Measurements from ENCODE around the gene ZNF296. TPM values are rescaled to one million over a fixed set of nuclear protein-coding genes. Genes with fewer than 3 reads are reported as not detected.
"Not testable (repeated sequence)": the region's sequence is repeated elsewhere in the genome, so short reads cannot be mapped to it uniquely, and the experiment has no call there.

ZNF296 gene
- total and polyA plus RNA-seq, 2 donors (not counting 3 experiments of a cell fraction or from before 2014, with no cell fraction given), result 0.35 to 1.8 TPM

GRCh38 chr19:45119582-45119981, 43.3 kb upstream of the ZNF296 start:
- no TSS peak for BruUV-seq (replicated peaks)
- Histone ChIP-seq H3K36me3 (ENCODE audit: control insufficient read depth in 2 of 2, extremely low read depth in 1 of 2, insufficient read depth in 2 of 2, low read length in 2 of 2) (no peaks in the 10 kb centered on the region), H3K4me2 (ENCODE audit: insufficient read depth, low read length) (no peak overlapping the region), H3K4me3 (replicated peaks in 1 of 3; ENCODE audit: insufficient read depth in 1 of 3, low read depth in 1 of 3, low read length in 3 of 3) (no peak overlapping the region), H3K27me3 (ENCODE audit: control insufficient read depth in 2 of 2, insufficient read depth in 2 of 2, low read length in 2 of 2) (no peaks in the 10 kb centered on the region), H3K9me1 (replicated peaks; ENCODE audit: control insufficient read depth, extremely low read depth, insufficient read depth, low read length) (no peaks in the 10 kb centered on the region), H3K9ac (replicated peaks; ENCODE audit: extremely low read depth, insufficient read depth, low read length) (no peak overlapping the region), H3K79me2 (ENCODE audit: control insufficient read depth, insufficient read depth, low read length) (peaks cover 32% of the 10 kb centered on the region), H3K4me1 (ENCODE audit: control insufficient read depth, extremely low read depth, insufficient read depth, low read length) (no peaks in the 10 kb centered on the region), H4K20me1 (replicated peaks; ENCODE audit: control insufficient read depth, extremely low read depth, insufficient read depth, low read length) (no peaks in the 10 kb centered on the region), H2AFZ (ENCODE audit: low read depth, low read length) (no peak overlapping the region), H3K9me3 (replicated peaks; ENCODE audit: control insufficient read depth, insufficient read depth, low read length) (no peaks in the 10 kb centered on the region), H3K27ac (ENCODE audit: insufficient read depth, low read depth, low read length) (no peak overlapping the region)
- dilution Hi-C loops (cut with MboI; ENCODE audit: extremely low pct_ligation_motif_present, low sequenced_read_pairs) (no loop called here), intact Hi-C loops (cut with micrococcal nuclease) (no loop called here)
- ChIA-PET CTCF (interaction anchor here (1.6 kb wide), 1 partner anchor 11 kb away, joined by 6 read pairs; no protein-coding TSS in a partner anchor), POLR2A (no interaction called here)
- TF ChIP-seq MAX (IDR thresholded peaks at IDR 0.05; ENCODE audit: insufficient read depth, insufficient read length), result no peak
- TF ChIP-seq POLR2A (IDR thresholded peaks at IDR 0.05; ENCODE audit: low read depth, low read length), result no peak
- no peak for TF ChIP-seq POLR2AphosphoS5 (IDR thresholded peaks at IDR 0.05; ENCODE audit: insufficient read depth, low read depth, low read length)
- TF ChIP-seq CTCF (IDR thresholded peaks at IDR 0.05; ENCODE audit: extremely low read depth in 1 of 2, insufficient read depth in 1 of 2, low read depth in 1 of 2, low read length in 2 of 2), result no peak
- TF ChIP-seq GATA2 (IDR thresholded peaks at IDR 0.05; ENCODE audit: insufficient read depth, insufficient read length, low read depth, low read length), result no peak
- TF ChIP-seq MYC (IDR thresholded peaks at IDR 0.05; ENCODE audit: low read depth, low read length), result no peak
- no peak for TF ChIP-seq JUN (IDR thresholded peaks at IDR 0.05; ENCODE audit: borderline replicate concordance, insufficient read depth, insufficient read length, low read depth)
- TF ChIP-seq FOS (IDR thresholded peaks at IDR 0.05; ENCODE audit: borderline replicate concordance, insufficient read depth, low read length), result no peak
- no peak for TF ChIP-seq EZH2 (IDR thresholded peaks at IDR 0.05; ENCODE audit: borderline replicate concordance, low read depth, low read length, severe bottlenecking)
- DNase-seq (ENCODE audit: low read depth, low spot score), result no peak
- FAIRE-seq, result no peak

GRCh38 chr19:45118591-45119355, 42.5 kb upstream of the ZNF296 start:
- FAIRE-seq; H3K9me1 ChIP-seq (replicated peaks; ENCODE audit: control insufficient read depth, extremely low read depth, insufficient read depth, low read length); H3K9me3 ChIP-seq (replicated peaks; ENCODE audit: control insufficient read depth, insufficient read depth, low read length); H3K36me3 ChIP-seq (ENCODE audit: control insufficient read depth in 2 of 2, extremely low read depth in 1 of 2, insufficient read depth in 2 of 2, low read length in 2 of 2); DNase-seq (ENCODE audit: low read depth, low spot score); H3K27ac ChIP-seq (ENCODE audit: insufficient read depth, low read depth, low read length); H3K9ac ChIP-seq (replicated peaks; ENCODE audit: extremely low read depth, insufficient read depth, low read length); BruUV-seq (replicated peaks); H3K4me3 ChIP-seq (replicated peaks in 1 of 3; ENCODE audit: insufficient read depth in 1 of 3, low read depth in 1 of 3, low read length in 3 of 3); dilution Hi-C loops (cut with MboI; ENCODE audit: extremely low pct_ligation_motif_present, low sequenced_read_pairs); intact Hi-C loops (cut with micrococcal nuclease); H3K4me1 ChIP-seq (ENCODE audit: control insufficient read depth, extremely low read depth, insufficient read depth, low read length); H2AFZ ChIP-seq (ENCODE audit: low read depth, low read length); H3K4me2 ChIP-seq (ENCODE audit: insufficient read depth, low read length); H3K27me3 ChIP-seq (ENCODE audit: control insufficient read depth in 2 of 2, insufficient read depth in 2 of 2, low read length in 2 of 2); H4K20me1 ChIP-seq (replicated peaks; ENCODE audit: control insufficient read depth, extremely low read depth, insufficient read depth, low read length): not testable (repeated sequence)
- ChIA-PET CTCF (interaction anchor here (0.7 to 1.6 kb wide), 4 partner anchors 12 to 59 kb away, joined by 3 to 6 read pairs (median 4); no protein-coding TSS in a partner anchor), POLR2A (interaction anchor here (0.6 kb wide), 1 partner anchor 651 kb away, joined by 3 read pairs; no protein-coding TSS in a partner anchor)
- H3K79me2 ChIP-seq (ENCODE audit: control insufficient read depth, insufficient read depth, low read length), result peaks cover 38% of the 10 kb centered on the region
